ENCODE results near the gene GUK1. TPM values are rescaled to one million over a fixed set of nuclear protein-coding genes. Genes with fewer than 3 reads are reported as not detected.

Gene GUK1
- total RNA-seq, 4 donors from 2014 or later, result 292 to 354 (median 305) TPM

DNA sequence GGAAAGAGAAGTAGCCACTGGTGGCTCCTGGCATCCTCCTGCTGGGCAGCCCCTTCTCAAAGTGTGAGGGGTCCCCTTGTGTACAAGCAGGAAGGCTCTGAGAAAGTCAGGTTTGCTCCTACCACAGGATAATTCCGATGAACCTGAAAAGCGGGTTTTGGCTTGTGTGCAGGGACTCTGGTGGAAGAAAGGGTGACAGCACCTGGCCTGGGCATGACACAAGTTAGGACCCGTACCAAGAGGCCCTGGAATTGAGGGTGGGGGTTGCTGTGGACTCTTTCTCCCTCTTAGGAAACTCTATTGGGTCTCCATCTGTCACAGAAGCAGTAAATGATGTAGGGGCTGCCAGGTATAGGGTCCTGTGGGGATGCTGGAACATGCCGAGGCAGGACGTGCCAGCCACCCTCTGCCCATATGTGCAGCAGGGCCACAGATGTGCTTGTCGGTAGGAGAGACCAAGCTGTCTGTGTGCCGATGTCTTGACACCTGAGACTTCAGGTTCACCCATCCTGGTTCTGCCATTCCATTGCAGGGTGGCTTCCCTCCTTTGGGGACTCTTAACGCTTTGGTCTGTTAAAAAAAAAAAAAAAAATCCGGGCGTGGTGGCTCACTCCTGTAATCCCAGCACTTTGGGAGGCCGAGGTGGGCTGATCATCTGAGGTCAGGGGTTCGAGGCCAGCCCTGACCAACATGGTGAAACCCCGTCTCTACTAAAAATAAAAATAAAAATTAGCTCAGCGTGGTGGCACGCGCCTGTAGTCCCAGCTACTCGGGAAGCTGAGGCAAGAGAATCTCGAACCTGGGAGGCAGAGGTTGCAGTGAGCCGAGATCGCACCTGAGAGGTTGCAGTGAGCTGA, 46.8 kb upstream of the GUK1 start:
- peaks cover 8 to 42% (median 29%) of the 10 kb centered on the region in 4 donors for H3K36me3 ChIP-seq
- intact Hi-C loops (cut with DNase I), result no loop called here
- whole genome bisulfite sequencing, result 93% methylated on average over 15 of the region's 20 CpGs

DNA sequence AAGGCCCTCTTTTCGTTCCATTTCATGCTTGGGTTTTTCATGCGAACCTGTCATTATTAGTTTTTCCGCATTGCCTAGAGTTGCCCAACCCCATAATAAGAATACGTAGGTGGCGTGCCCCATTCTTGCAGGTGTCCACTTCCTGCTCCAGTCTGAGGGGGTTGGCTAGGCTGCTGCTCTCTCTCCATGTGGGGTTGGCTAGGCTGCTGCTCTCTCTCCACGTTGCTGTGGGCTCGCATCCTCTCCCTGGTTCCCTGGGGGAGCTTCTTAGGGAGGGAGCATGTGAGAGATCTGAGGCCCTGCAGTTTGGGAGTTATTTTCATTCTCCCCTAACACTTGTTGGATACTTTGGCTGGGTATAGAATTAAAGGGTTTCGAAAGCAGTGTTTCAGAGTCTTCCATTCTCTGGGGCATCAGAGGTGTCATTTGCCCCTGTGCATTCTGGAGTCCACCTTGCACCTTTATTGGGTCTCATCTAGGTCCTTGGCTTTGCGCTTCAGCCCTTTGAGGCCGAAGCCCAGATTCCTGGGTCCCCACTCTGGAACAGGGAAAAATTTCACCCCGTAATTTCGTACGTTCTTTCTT, 45.6 kb upstream of the GUK1 start:
- TF ChIP-seq POLR2AphosphoS5 (IDR thresholded peaks at IDR 0.05) (no peak), POLR2A (IDR thresholded peaks at IDR 0.05; ENCODE audit: low read depth) (no peak), EP300 (IDR thresholded peaks at IDR 0.05) (no peak)
- TF ChIP-seq, protein P1, sequence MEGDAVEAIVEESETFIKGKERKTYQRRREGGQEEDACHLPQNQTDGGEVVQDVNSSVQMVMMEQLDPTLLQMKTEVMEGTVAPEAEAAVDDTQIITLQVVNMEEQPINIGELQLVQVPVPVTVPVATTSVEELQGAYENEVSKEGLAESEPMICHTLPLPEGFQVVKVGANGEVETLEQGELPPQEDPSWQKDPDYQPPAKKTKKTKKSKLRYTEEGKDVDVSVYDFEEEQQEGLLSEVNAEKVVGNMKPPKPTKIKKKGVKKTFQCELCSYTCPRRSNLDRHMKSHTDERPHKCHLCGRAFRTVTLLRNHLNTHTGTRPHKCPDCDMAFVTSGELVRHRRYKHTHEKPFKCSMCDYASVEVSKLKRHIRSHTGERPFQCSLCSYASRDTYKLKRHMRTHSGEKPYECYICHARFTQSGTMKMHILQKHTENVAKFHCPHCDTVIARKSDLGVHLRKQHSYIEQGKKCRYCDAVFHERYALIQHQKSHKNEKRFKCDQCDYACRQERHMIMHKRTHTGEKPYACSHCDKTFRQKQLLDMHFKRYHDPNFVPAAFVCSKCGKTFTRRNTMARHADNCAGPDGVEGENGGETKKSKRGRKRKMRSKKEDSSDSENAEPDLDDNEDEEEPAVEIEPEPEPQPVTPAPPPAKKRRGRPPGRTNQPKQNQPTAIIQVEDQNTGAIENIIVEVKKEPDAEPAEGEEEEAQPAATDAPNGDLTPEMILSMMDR (IDR thresholded peaks at IDR 0.05), result no peak
- 97% methylated on average over 13 of the region's 13 CpGs for WGBS
- intact Hi-C loops (cut with DNase I), result no loop called here
- Histone ChIP-seq H3K4me1 (peaks cover 51 to 69% (median 61%) of the 10 kb centered on the region in 4 donors), H3K4me3 (no peak overlapping the region), H3K27ac (replicated peaks in 1 of 4) (no peak overlapping the region), H3K36me3 (peaks cover 20 to 46% (median 38%) of the 10 kb centered on the region in 4 donors), H3K9me3 (peaks cover 0 to 11% (median 7%) of the 10 kb centered on the region in 4 donors), H3K27me3 (no peaks in the 10 kb centered on the region)
- DNase-seq (ENCODE audit: extremely low spot score), result no peak

More for the DNA sequence above, 46.8 kb upstream of the GUK1 start:
- Histone ChIP-seq H3K9me3 (peaks cover 0 to 11% (median 7%) of the 10 kb centered on the region in 4 donors), H3K4me1 (peaks cover 64 to 81% (median 74%) of the 10 kb centered on the region in 4 donors), H3K27ac (replicated peaks in 1 of 4) (no peak overlapping the region), H3K4me3 (no peak overlapping the region), H3K27me3 (no peaks in the 10 kb centered on the region)
- TF ChIP-seq, protein P1 (IDR thresholded peaks at IDR 0.05), result no peak
- TF ChIP-seq POLR2AphosphoS5 (IDR thresholded peaks at IDR 0.05), result no peak
- no peak for TF ChIP-seq POLR2A (IDR thresholded peaks at IDR 0.05; ENCODE audit: low read depth)
- TF ChIP-seq EP300 (IDR thresholded peaks at IDR 0.05), result no peak
- no peak for DNase-seq (ENCODE audit: extremely low spot score)

DNA sequence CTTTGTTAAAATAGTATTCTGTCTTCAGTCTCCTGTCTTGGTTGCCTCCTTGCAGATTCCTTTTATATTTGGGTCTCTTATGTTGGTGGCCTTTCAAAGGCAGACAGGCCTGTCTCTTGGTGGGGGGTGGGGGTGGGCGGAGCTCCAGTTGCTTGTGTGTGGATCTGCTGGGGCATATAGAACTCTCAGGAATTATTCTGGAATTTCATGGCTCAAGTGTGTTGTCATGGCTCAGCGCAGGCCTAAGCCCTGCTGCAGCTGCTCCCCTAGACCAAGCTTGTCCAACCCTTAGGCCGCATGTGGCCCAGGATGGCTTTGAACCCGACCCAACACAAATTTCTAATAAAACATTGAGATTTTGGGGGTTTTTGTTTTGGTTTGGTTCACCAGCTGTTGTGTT, 44.9 kb upstream of the GUK1 start:
- H3K27me3 ChIP-seq, result no peaks in the 10 kb centered on the region
- H3K9me3 ChIP-seq, result peaks cover 0 to 11% (median 7%) of the 10 kb centered on the region in 4 donors
- intact Hi-C loops (cut with DNase I), result no loop called here
- H3K4me1 ChIP-seq, result peaks cover 45 to 66% (median 55%) of the 10 kb centered on the region in 4 donors
- DNase-seq (ENCODE audit: extremely low spot score), result no peak
- H3K4me3 ChIP-seq, result no peak overlapping the region
- peaks cover 26 to 52% (median 44%) of the 10 kb centered on the region in 4 donors for H3K36me3 ChIP-seq
- no peak overlapping the region for H3K27ac ChIP-seq (replicated peaks in 1 of 4)
- TF ChIP-seq POLR2A (IDR thresholded peaks at IDR 0.05; ENCODE audit: low read depth), result no peak
- no peak for TF ChIP-seq POLR2AphosphoS5 (IDR thresholded peaks at IDR 0.05)
- TF ChIP-seq, protein P1 (IDR thresholded peaks at IDR 0.05), result no peak
- no peak for TF ChIP-seq EP300 (IDR thresholded peaks at IDR 0.05)
- WGBS, result 98% methylated on average over 4 of the region's 4 CpGs

DNA sequence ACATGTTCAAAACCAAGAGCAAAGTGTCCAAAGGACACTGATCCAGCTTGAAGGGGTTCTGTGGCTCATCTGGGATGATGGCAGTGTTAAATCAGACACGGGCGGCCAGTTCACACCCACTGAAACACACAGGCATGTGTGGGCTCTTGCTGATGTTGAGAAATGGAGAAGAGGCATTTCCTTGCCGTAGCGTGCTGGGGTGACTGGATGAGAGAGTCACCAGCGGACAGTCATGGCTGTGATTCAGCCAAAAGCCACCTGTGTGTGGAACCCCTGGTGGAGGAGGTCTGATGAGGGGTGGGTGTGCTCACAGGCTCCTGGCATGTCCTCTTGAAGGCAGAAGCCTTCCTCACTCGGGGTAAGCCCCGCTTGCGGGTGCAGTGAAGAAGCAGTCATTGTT, 44.1 kb upstream of the GUK1 start:
- intact Hi-C loops (cut with DNase I), result no loop called here

More for the DNA sequence above, 44.1 kb upstream of the GUK1 start:
- Histone ChIP-seq H3K27me3 (no peaks in the 10 kb centered on the region), H3K27ac (replicated peaks in 1 of 4) (no peak overlapping the region), H3K9me3 (peaks cover 0 to 11% (median 7%) of the 10 kb centered on the region in 4 donors), H3K36me3 (peaks cover 34 to 60% (median 52%) of the 10 kb centered on the region in 4 donors), H3K4me3 (no peak overlapping the region), H3K4me1 (peaks cover 37 to 64% (median 49%) of the 10 kb centered on the region in 4 donors)
- no peak for TF ChIP-seq POLR2A (IDR thresholded peaks at IDR 0.05; ENCODE audit: low read depth)
- TF ChIP-seq, protein P1 (IDR thresholded peaks at IDR 0.05), result no peak
- no peak for TF ChIP-seq EP300 (IDR thresholded peaks at IDR 0.05)
- TF ChIP-seq POLR2AphosphoS5 (IDR thresholded peaks at IDR 0.05), result no peak
- DNase-seq (ENCODE audit: extremely low spot score), result no peak
- 100% methylated on average over 8 of the region's 8 CpGs for WGBS

Measured in esophagus muscularis mucosa (tissue), 4 donors.